ENCODE data around the gene TMEM132D.
"Not testable (repeated sequence)": the region's sequence is repeated elsewhere in the genome, so short reads cannot be mapped to it uniquely, and the experiment has no call there.

- TF ChIP-seq POLR2AphosphoS5 (IDR thresholded peaks at IDR 0.05; ENCODE audit: low read depth, low read length); ZNF274 (IDR thresholded peaks at IDR 0.05; ENCODE audit: borderline replicate concordance, extremely low read depth, low read length); TAF7 (optimal IDR thresholded peaks at IDR 0.05; ENCODE audit: borderline replicate concordance, low read depth, low read length); SAP30 (IDR thresholded peaks at IDR 0.05; ENCODE audit: insufficient read depth, insufficient replicate concordance, low read length); RFX5 (IDR thresholded peaks at IDR 0.05; ENCODE audit: borderline replicate concordance, low read depth, low read length); SP1 (IDR thresholded peaks at IDR 0.05; ENCODE audit: low read depth, low read length); GABPA (IDR thresholded peaks at IDR 0.05; ENCODE audit: borderline replicate concordance, insufficient read depth, low read length); POLR2A (IDR thresholded peaks at IDR 0.05; ENCODE audit: control extremely low read depth in 1 of 2, low read depth in 2 of 2, low read length in 2 of 2); FOSL1 (IDR thresholded peaks at IDR 0.05; ENCODE audit: insufficient read depth, low read depth, low read length); EZH2 (IDR thresholded peaks at IDR 0.05; ENCODE audit: low read depth, low read length, severe bottlenecking): not testable (repeated sequence)
These were observed 354.8 kb downstream of the TMEM132D start for GRCh38 chr12:129549020-129549419.

Measured in H1 (cell line).